Measurements from ENCODE around the gene TCF12.

The TCF12 gene

DNA sequence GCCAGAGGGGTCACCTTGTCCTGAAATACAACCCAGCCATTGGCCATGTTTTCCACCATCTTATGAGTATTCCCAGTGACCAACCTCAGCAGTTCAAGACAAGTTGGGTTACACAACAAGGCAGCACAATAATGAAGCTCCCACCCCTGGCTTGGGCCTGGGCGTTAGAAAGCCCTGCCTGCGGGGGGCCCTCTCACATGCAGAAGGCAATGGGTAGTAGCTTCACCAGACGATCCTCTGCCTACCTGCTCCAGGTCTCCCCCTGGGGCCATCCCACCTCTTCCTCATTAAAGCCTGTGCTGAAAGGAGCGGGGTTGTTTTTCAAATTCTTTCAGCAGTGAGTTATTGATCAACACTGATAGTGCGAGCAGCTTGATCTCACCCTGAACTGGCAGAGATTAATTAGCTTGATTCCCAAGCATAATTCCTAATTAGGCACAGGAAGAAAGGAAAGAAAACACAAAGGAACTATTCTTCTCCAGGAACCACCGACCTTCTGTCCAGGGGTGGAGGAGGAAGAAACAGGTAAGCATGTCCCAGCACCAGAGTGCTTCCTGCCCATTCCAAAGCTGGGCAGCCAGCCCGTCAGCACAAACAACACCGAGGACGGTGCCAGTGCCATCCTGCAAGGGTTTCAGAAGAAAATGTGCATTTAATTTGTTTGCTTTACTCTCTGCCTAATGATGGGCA lies 378.2 kb downstream of the TCF12 start:
- DNase-seq (ENCODE audit: low read depth, low spot score) = no peak

DNA sequence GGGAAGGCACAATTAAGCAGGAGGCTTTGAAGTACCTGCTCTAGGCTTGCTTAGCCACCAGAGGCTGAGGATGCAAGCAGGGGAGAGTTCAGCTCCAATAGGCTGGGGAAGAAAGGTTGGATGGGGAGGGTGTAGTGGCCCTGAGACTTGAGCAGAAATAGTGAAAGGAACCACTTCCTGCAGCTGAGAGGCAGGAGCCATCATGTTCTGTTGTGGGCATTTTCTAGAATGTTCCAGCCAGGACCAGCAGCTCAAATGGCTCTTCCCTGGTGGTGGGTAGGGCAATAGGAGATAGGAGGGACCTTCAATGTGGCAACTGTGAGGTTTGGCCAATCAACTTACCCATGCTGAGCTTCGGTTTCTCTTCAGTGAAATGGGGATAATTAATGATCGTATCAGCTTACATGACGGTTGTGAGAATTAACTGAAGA lies 378.7 kb downstream of the TCF12 start:
- DNase-seq (ENCODE audit: low read depth, low spot score) = no peak

DNA sequence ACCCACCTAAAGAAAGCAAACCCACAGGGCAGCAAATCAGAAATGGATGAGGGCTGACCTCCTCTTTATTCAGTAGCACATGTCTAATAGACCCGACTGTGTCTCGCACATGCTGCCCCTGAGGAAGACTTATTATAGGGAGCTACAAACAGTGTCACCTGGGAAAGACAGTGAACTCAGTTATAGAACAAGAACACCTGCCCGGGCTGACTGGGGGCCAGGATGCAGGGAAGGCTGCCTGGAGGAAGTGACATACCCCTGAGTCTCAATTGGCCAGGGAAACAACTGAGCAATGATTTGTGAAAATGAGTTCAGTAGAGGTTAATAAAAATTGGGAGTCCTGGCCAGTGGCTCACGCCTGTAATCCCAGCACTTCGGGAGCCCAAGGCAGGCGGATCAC lies 379.2 kb downstream of the TCF12 start:
- DNase-seq (ENCODE audit: low read depth, low spot score) = no peak

DNA sequence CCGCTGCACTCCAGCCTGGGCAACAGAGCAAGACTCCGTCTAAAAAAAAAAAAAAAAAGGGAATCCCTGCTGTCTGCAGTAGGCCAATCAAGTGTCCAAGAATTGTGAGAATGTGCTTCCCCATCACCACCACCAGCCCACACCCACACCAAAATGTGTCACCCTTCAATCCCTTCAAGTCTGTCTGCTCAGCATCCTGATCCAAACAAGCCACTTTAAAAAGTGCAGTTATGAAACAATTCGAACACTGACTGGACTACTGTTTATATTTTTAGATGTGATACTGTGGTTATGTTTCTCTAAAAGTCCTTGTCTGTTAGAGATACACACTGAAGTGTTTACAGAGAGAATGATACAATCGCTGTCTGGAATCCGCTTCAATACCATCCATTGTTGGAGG lies 379.8 kb downstream of the TCF12 start:
- DNase-seq (ENCODE audit: low read depth, low spot score) = no peak

DNA sequence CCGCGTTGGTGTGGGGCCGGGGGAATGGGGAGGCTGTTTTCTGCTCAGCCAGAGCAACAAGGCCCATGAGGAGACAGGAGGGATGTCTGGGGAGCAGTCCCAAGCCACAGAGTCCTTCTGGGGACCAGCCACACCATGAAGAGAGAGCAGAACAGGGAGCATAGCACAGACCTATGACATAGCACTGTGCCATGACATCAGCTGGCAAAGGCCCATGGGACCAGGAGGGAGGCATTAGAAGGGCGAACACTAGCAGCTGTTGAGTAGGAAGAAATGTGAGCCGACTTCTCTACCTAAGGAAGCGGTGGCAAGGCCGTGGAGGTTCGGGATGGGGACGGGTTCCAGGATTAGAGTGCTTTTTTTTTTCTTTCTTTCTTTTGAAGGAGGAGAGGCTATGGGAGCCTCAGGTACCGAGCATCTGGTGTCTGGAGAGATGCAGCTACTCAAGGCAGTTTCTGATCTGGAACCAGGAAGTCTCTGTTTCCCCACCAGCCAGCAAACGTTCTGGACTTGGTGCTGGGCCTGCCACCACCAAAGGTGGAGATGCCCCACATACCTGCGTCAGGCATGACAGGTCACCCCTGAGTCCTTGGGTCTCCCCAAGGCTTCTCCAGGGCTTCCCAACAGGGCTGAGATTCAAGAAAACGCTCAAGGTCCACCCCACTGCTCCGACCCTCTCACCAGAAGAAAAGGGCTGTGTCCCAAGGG lies 380.6 kb downstream of the TCF12 start:
- no peak for DNase-seq (ENCODE audit: low read depth, low spot score)

DNA sequence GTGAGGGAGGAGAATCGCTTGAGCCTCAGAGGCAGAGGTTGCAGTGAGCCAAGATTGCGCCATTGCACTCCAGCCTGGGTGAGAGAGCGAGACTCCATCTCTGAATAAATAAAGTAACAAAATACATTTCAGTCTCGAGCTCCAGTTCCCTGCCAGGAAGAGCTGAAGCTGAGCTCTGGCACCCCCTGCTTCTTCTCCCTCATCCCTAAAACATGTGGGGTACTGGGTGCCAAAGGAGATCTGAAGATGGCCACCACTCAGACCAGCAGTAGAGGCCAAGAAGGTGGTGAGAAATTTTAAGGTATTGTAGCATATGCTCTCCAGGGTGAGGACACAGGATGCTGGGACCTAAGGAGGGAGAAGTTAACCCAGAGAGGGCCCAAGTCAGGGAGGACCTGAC lies 382.9 kb downstream of the TCF12 start:
- DNase-seq (ENCODE audit: low read depth, low spot score) = no peak

DNA sequence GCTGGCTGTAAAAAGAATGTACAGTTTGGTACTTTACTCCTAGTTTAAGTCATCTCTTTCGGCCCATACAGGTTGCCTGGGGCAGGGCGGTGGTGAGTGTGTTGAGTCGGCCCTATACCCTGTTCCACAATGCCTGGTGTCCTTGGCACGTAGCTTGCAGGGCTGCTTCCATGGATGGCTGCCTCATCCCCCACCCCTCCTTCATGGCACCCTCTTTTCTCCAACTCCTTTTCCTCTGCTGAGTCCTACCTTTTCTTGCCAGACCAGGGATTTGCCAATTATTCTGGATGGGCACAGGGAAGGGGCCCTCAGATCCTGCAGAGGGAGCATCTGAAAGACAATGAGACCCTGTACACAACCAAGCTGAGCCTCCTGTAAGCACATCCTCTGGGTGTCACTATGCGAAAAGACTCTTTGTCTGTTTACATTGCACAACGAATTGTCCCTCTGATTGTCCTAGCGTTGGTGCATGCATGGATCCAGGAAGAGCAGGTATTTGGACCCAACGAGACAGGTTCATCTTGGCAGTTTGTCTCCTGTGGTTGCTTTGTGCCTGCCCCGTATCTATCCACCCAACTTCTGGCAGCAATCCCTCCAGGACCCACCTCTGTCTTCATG lies 384.3 kb downstream of the TCF12 start:
- no peak for DNase-seq (ENCODE audit: low read depth, low spot score)

DNA sequence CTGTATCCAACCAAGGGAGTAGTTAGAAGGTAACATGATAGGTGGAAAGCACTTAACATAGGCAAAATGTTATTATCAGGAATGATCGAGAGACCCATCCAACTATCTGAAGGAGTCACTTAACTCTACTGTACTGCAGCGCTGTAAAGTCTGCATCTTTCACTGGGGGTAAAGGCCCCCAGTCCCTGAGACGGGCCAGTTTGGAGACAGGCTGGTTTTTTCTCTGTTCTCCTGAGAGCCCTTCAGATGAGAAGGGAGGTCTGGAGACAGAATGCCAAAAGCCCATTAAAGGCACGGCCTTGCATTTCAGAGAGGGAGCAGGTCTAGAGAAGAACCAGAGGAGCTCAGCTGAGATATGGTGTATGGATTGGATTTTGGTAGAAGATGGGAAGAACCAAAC lies 386.6 kb downstream of the TCF12 start:
- DNase-seq (ENCODE audit: low read depth, low spot score) = no peak

DNA sequence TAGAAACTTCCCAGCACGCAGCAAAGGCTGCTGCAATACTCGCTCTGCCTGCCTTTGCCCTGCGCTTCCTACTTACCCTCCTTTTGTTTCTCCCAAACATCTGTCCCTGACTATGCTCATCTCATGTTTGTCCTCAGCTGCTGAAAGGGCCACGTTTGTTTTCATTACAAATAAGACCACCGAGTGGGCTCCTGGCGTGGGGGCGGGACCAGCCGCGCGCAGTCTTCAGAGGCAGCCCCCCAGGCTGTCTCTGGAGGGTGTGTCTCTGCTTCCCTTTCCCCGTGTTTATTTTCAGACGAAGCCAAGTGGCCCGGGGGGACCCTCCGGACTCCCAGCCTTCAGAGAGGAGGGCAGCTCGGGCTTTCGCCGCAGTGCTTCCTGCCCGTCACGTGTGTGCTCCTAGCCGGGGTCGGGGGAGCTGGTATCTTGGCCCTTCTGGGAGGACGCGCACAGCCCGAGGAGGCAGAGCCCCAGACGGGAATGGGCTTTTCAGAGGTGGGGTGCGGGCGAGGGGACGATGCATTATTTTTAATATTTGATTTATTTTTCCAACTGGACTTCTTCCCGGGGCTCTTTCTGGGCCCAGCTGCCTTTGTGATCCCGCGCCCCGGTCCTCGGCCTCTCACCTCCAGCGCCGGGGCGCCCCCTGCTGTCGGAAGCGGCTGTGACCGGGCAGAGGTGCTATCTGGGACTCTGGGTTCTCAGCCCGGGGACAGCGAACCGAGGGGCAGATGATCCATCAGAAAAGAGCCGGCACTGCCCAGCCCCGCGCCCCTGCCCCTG lies 387.9 kb downstream of the TCF12 start:
- DNase-seq (ENCODE audit: low read depth, low spot score) = peak; percentile 78

DNA sequence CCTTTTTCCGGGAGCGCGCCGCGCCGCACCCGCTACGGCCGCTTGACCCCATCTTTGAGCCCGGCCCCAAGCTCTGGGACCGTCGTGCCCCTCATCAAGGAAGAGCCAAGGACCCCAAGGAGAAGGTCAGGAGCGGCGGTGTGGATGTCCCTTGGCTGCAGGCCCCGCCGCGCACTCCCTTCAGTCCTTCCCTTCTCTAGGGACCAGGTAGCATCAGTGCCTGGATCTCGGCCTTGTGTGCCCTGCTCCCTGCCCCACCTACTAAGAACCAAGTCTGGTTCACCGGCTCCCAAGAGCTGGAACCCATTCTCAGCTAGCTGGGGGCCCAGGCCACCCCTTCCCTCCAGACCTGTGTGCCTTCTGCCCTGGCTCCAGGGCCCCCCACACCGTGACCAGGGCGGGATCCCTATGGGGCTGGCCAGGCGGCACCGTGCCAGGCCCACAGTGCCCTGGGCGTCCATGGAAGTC lies 388.5 kb downstream of the TCF12 start:
- DNase-seq (ENCODE audit: low read depth, low spot score) = no peak

DNA sequence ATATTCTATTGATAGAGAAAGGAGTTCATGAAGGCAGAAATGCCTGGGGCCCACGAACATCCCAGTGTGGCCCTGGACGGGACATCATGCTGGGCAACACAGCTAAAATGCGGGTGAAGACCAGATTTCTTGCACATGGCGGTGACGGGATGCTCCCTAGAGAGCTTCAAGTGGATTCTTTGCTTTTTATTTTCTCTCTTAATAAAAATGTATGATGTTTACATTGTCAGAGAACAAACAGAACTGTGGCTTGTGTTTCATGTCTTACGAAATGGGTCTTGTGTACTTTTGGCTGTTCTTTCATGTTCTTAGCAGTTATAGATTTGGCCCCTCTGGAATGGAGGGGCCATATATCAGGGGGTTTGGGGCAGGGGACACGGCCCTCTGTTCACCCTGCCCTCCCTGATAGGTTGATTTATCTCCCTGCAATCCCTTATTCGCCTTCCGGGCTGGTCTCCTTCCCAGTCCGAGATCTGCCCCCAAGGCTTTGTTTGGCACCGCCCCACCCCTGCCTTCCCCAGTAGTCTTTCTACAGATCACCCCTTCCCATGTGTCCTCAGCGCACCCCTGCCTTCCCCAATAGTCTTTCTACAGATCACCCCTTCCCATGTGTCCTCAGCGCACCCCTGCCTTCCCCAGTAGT lies 389.2 kb downstream of the TCF12 start:
- DNase-seq (ENCODE audit: low read depth, low spot score) = peak; percentile 61

DNA sequence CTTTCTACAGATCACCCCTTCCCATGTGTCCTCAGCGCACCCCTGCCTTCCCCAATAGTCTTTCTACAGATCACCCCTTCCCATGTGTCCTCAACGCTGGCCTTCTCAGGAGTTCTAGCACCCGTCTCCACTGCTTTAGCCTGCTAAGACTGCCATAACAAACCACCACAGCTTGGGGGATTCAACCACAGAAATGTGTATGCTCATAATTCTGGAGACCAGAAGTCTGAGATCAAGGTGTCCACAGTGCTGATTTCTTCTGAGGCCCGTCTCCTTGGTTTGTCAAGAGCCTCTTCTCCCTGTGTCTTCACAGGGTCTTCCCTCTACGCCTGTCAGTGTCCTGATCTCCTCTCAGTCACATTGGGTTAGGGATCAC lies 389.7 kb downstream of the TCF12 start:
- no peak for DNase-seq (ENCODE audit: low read depth, low spot score)

DNA sequence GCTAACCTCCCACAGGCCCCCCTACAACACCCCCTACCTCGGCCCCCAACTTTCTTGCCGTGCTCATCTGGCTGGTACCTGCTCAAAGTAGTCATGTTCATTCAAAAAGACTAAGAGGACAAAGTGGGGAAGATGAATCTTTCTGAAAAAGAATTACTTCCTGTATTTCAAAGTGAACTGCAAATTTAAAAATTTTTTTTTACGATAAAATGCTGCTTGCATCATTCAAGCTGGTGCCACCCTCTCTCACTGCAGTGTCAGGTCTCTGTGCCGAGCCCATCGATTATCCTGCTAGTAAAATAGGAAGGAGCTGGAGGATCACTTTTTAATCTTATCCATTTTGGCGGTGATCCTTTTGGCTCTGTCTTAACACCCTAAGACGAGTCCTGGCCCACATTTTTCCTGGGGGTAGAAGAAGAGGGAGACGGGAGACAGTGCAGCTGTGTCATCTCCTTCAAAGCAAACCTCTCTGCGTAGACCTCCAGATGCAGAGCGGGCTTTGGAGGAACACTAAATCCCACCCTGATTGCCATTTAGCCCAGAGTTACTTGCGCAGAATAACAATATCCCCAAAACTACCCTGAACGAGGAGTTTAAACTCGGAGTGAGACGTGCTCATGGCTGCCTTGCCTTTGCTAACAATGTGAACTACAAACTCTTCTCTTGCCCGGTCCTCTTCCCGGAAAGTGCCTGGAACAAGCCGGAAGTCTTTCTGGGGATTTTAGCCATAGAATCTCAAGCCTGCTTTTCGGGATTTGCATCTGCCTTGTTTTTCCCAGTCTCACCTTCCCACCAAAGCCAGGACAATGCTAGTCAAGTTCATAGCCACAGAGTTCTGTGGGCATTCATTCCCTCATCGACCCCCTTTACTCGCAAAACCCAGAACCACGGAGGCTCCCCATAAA lies 391.7 kb downstream of the TCF12 start:
- DNase-seq (ENCODE audit: low read depth, low spot score) = no peak

DNA sequence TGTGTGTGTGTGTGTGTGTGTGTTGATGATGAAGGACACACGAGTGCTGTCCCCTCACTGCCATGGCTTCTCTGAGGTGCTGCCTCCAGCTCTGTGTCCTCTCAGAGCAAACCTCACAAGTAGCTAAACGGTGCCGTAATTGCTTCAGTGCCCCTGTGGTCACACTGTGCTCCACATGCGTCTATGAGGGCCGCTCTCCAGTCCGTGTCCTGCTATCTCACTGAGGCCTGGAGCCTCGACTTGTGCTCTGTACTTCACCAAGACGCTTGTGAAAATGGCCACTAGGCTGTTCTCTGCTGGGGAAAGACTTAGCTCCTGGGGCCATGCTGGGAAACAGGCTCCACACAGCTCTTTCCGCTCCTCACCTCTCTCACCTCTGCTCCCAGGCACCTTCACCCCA lies 392.4 kb downstream of the TCF12 start:
- no peak for DNase-seq (ENCODE audit: low read depth, low spot score)

DNA sequence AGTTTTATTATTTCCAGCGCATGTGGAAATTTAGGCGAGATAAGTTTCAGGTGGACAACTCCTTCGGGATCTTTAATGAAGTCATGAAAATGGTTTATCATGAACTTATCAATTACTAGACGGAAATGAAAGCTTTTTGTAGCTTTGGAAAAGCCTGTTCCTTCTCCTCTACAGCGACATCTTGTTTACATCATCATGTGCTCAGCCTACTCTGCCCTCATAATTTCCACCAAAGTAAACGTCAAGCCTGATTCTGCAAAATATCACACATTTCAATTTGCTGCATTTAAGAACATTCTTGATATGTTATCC lies 393.5 kb downstream of the TCF12 start:
- DNase-seq (ENCODE audit: low read depth, low spot score) = no peak

DNA sequence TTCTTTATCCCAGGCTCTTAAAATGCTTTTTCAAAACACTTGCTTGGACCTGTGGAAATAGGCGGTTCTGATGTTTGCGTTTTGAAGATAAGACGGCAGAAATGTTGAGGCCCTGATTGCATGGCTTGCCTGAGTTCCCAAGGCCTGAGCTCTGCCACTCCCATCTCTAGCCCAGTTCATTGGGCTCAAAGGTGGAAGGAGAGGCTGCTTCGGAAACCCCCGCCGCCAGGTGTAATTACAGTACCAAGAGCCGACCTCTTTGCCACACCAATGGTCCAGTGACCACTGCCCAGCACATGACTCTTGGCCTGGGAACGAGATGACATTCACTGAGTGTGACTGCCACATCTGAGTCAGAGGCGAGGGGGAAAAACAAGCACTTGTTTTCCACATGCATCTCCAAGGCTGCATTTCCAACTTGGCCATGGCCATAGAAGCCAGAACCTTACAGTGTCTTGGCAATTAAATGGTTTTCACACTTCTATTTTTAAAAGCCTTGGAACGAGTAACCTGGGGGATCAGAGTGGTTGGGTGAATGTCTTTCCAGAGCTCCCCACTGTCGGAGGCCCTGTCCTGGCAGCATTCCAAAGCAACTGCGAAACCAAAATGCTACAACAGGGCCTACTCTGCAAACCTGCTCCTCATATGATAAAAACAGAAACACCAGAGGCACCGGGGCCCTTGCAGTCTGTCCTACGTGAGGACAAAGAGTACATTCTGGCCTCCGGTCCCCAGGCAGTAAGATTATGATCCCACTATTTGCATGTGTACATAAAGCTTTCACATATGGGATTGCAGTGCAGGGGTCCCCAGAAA lies 394.1 kb downstream of the TCF12 start:
- DNase-seq (ENCODE audit: low read depth, low spot score) = no peak

DNA sequence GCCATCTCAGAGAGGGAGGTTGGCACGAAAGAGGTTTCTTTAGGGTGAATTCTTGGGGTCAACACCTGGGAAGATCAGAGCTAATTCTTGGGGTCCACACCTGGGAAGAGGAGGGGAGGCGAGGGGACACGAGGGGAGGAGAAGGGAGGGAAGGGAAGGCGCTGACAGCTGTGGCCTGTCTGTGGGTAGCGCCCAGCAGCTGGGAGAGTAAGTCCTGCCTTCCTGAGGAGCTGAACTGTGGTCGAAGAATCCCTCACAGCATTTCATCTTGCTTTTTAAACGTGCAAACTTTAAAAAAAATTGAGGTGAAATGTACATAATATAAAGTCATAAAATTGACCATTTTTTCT lies 394.7 kb downstream of the TCF12 start:
- no peak for DNase-seq (ENCODE audit: low read depth, low spot score)

DNA sequence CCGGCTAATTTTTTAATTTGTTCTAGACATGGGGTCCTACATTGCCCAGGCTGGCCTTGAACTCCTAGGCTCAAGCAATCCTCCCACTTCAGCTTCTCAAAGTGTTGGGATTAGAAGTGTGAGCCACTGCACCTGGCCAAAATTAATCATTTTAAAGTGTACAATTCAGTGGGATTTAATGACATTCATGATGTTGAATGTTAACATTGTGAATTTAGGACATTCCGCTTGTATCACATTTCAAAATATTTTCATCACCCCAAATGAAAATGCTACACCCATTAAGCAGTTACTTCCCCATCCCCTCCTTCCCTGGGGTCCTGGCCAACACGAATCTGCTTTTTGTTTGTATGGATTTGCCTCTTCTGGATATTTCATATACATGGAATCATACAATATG lies 395.8 kb downstream of the TCF12 start:
- no peak for DNase-seq (ENCODE audit: low read depth, low spot score)

DNA sequence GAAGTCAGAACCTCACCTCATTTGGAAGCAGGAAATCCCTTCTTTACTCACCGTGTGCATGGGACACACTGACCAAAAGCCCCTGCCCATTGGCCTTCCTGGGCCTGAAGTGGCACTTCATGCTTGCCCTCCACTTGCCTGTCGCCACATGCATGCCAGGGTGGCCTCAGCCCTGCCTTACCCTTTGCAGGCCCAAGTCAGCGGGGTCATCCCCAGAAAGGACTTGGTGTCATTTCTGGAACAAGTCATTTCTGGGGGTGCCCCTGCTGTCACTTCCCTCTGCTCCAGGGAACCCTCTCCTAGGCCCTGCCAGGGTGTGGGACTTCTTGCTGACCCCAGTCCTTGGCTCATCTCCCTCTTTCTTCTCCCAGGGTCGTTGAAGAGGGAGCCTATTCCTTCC lies 398.0 kb downstream of the TCF12 start:
- DNase-seq (ENCODE audit: low read depth, low spot score) = no peak
